ENCODE results near the gene ZNF383. TPM values are rescaled to one million over a fixed set of nuclear protein-coding genes. Genes with fewer than 3 reads are reported as not detected.
"Not testable (repeated sequence)": the region's sequence is repeated elsewhere in the genome, so short reads cannot be mapped to it uniquely, and the experiment has no call there.

The ZNF383 gene
- total RNA-seq, 1 experiment from 2014 or later: 5.4 TPM

DNA sequence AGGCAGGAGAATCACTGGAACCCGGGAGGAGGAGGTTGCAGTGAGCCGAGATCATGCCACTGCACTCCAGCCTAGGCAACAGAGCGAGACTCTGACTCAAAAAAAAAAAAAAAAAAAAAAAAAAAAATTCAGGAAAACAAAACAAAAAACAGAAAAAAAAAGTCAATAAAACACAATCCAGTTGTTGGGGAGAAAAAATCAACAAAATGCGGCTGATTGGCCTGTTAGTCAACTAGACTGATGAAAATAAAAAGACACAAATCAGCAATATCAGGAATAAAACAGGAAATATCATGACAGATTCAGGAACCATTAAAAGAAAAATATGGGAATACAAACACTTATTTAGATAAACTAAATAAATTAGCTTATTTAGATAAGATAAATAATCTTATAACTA, 22.8 kb upstream of the ZNF383 start:
- H3K27ac Mint-ChIP-seq; DNase-seq (ENCODE audit: low spot score); H3K27me3 Mint-ChIP-seq (ENCODE audit: low read depth); CTCF ChIA-PET; ATAC-seq; H3K4me3 Mint-ChIP-seq; H3K4me1 Mint-ChIP-seq; POLR2A ChIA-PET: not testable (repeated sequence)
- Mint-ChIP-seq H3K36me3 (peaks cover 44% of the 10 kb centered on the region), H3K9me3 (peaks cover 12% of the 10 kb centered on the region)

DNA sequence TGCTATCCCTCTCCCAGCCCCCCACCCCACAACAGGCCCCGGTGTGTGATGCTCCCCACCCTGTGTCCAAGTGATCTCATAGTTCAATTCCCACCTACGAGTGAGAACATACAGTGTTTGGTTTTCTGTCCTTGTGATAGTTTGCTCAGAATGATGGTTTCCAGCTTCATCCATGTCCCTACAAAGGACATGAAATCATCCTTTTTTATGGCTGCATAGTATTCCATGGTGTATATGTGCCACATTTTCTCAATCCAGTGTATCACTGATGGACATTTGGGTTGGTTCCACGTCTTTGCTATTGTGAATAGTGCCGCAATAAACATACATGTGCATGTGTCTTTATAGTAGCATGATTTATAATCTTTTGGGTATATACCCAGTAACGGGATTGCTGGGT, 20.9 kb upstream of the ZNF383 start:
- H3K27me3 Mint-ChIP-seq (ENCODE audit: low read depth); H3K9me3 Mint-ChIP-seq; CTCF ChIA-PET; H3K27ac Mint-ChIP-seq; H3K4me1 Mint-ChIP-seq; POLR2A ChIA-PET; H3K4me3 Mint-ChIP-seq; DNase-seq (ENCODE audit: low spot score); ATAC-seq: not testable (repeated sequence)
- H3K36me3 Mint-ChIP-seq: peaks cover 35% of the 10 kb centered on the region

DNA sequence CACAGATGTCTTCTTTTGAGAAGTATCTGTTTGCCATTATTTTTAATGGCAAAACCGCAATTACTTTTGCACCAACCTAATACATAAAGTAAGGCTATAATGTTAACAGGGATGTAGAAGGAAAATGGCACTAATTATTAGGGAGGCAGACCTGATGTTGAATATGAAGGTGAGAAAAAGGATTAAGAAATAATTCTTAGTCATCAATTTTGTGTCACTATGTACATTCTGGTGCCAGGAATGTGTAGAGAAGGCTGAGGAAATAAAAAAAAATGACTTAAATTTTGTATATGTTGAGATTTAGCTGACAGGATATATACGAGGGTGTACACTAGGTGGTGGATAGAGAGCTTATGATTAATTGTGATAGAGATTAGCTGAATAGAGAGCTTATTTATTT, 20.2 kb upstream of the ZNF383 start:
- H3K27me3 Mint-ChIP-seq (ENCODE audit: low read depth): no peaks in the 10 kb centered on the region
- no peak for ATAC-seq
- H3K4me3 Mint-ChIP-seq: no peak overlapping the region
- H3K36me3 Mint-ChIP-seq: peaks cover 34% of the 10 kb centered on the region
- ChIA-PET POLR2A (no interaction called here), CTCF (interaction anchor here (0.6 kb wide), 1 partner anchor 1060 kb away, joined by 3 read pairs; no protein-coding TSS in a partner anchor)
- H3K27ac Mint-ChIP-seq: no peak overlapping the region
- DNase-seq (ENCODE audit: low spot score): no peak
- H3K4me1 Mint-ChIP-seq: no peaks in the 10 kb centered on the region
- TF ChIP-seq, protein P1, sequence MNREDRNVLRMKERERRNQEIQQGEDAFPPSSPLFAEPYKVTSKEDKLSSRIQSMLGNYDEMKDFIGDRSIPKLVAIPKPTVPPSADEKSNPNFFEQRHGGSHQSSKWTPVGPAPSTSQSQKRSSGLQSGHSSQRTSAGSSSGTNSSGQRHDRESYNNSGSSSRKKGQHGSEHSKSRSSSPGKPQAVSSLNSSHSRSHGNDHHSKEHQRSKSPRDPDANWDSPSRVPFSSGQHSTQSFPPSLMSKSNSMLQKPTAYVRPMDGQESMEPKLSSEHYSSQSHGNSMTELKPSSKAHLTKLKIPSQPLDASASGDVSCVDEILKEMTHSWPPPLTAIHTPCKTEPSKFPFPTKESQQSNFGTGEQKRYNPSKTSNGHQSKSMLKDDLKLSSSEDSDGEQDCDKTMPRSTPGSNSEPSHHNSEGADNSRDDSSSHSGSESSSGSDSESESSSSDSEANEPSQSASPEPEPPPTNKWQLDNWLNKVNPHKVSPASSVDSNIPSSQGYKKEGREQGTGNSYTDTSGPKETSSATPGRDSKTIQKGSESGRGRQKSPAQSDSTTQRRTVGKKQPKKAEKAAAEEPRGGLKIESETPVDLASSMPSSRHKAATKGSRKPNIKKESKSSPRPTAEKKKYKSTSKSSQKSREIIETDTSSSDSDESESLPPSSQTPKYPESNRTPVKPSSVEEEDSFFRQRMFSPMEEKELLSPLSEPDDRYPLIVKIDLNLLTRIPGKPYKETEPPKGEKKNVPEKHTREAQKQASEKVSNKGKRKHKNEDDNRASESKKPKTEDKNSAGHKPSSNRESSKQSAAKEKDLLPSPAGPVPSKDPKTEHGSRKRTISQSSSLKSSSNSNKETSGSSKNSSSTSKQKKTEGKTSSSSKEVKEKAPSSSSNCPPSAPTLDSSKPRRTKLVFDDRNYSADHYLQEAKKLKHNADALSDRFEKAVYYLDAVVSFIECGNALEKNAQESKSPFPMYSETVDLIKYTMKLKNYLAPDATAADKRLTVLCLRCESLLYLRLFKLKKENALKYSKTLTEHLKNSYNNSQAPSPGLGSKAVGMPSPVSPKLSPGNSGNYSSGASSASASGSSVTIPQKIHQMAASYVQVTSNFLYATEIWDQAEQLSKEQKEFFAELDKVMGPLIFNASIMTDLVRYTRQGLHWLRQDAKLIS (CRISPR knock-in tag; IDR thresholded peaks at IDR 0.05; ENCODE audit: borderline replicate concordance): no peak
- no peak for TF ChIP-seq ZNF317 (CRISPR knock-in tag; IDR thresholded peaks at IDR 0.05; ENCODE audit: borderline replicate concordance, low read depth)
- TF ChIP-seq, protein P2, sequence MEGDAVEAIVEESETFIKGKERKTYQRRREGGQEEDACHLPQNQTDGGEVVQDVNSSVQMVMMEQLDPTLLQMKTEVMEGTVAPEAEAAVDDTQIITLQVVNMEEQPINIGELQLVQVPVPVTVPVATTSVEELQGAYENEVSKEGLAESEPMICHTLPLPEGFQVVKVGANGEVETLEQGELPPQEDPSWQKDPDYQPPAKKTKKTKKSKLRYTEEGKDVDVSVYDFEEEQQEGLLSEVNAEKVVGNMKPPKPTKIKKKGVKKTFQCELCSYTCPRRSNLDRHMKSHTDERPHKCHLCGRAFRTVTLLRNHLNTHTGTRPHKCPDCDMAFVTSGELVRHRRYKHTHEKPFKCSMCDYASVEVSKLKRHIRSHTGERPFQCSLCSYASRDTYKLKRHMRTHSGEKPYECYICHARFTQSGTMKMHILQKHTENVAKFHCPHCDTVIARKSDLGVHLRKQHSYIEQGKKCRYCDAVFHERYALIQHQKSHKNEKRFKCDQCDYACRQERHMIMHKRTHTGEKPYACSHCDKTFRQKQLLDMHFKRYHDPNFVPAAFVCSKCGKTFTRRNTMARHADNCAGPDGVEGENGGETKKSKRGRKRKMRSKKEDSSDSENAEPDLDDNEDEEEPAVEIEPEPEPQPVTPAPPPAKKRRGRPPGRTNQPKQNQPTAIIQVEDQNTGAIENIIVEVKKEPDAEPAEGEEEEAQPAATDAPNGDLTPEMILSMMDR (IDR thresholded peaks at IDR 0.05): no peak
- TF ChIP-seq CREM (CRISPR knock-in tag; IDR thresholded peaks at IDR 0.05): no peak
- no peak for TF ChIP-seq ZNF121 (CRISPR knock-in tag; IDR thresholded peaks at IDR 0.05)
- TF ChIP-seq ZNF671 (CRISPR knock-in tag; IDR thresholded peaks at IDR 0.05): no peak
- TF ChIP-seq JUN (CRISPR knock-in tag; IDR thresholded peaks at IDR 0.05): no peak
- no peak for TF ChIP-seq ZNF396 (CRISPR knock-in tag; IDR thresholded peaks at IDR 0.05; ENCODE audit: borderline replicate concordance)
- no peak for TF ChIP-seq CREB1 (CRISPR knock-in tag; IDR thresholded peaks at IDR 0.05)
- TF ChIP-seq, protein P3, sequence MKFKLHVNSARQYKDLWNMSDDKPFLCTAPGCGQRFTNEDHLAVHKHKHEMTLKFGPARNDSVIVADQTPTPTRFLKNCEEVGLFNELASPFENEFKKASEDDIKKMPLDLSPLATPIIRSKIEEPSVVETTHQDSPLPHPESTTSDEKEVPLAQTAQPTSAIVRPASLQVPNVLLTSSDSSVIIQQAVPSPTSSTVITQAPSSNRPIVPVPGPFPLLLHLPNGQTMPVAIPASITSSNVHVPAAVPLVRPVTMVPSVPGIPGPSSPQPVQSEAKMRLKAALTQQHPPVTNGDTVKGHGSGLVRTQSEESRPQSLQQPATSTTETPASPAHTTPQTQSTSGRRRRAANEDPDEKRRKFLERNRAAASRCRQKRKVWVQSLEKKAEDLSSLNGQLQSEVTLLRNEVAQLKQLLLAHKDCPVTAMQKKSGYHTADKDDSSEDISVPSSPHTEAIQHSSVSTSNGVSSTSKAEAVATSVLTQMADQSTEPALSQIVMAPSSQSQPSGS (CRISPR knock-in tag; IDR thresholded peaks at IDR 0.05; ENCODE audit: borderline replicate concordance, low read depth): no peak
- TF ChIP-seq PRRX2 (CRISPR knock-in tag; IDR thresholded peaks at IDR 0.05): no peak
- TF ChIP-seq MXD4 (CRISPR knock-in tag; IDR thresholded peaks at IDR 0.05; ENCODE audit: borderline replicate concordance): no peak
- TF ChIP-seq, protein P4, sequence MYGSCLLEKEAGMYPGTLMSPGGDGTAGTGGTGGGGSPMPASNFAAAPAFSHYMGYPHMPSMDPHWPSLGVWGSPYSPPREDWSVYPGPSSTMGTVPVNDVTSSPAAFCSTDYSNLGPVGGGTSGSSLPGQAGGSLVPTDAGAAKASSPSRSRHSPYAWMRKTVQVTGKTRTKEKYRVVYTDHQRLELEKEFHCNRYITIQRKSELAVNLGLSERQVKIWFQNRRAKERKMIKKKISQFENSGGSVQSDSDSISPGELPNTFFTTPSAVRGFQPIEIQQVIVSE (CRISPR knock-in tag; IDR thresholded peaks at IDR 0.05; ENCODE audit: borderline replicate concordance): no peak
- H3K9me3 Mint-ChIP-seq: peaks cover 8% of the 10 kb centered on the region

All from WTC11 (cell line).